Stimulated activated naive CD4-positive, alpha-beta T cell treated with Interleukin-2 at 50 U/mL for 16 hours (primary cell): ENCODE results near the gene KCNIP4.
A peak's percentile ranks its signal among the peaks of the same experiment; 100 is the strongest.
"Not testable (repeated sequence)": the region's sequence is repeated elsewhere in the genome, so short reads cannot be mapped to it uniquely, and the experiment has no call there.

Source experiments
- DNase-seq: peaks from one replicate; lab custom pipeline; 2025; lab: John Stamatoyannopoulos, UW

Gene KCNIP4

DNA sequence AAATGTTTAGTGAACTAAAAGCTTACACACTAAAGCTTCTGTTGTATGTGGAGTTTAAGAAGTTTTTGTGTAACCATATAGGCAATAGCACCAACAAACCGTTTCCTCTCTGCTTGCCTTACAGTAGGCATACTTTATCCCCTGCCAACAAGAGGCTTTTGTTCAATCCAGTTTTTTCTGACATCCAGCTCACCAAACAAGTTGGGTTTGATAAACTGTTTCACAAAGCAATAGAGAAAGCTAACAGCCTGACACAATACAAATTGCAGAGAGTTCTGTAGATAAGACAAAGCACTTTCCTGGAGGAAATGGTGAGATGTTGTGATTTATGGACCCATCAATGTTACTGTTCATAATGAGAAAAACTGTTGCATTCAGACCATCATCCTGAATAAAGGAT lies 1194.5 kb downstream of the KCNIP4 start:
- no peak for DNase-seq

- no peak for DNase-seq
Observed at GRCh38 chr4:20752641-20753040, 1195.9 kb downstream of the KCNIP4 start.

DNA sequence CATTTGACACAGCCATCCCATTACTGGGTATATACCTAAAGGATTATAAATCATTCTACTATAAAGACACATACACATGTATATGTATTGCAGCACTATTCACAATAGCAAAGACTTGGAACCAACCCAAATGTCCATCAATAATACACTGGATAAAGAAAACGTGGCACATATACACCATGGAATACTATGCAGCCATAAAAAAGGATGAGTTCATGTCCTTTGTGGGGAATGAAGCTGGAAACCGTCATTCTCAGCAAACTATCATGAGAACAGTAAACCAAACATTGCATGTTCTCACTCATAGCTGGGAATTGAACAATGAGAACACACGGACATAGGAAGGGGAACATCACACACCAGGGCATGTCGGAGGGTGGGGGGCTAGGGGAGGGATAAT lies 1202.6 kb downstream of the KCNIP4 start:
- DNase-seq = not testable (repeated sequence)

GRCh38 chr4:20735931-20736330 lies 1212.6 kb downstream of the KCNIP4 start:
- no peak for DNase-seq

- no peak for DNase-seq
Observed at GRCh38 chr4:20724915-20725314, 1223.7 kb downstream of the KCNIP4 start.

- no peak for DNase-seq
Observed at GRCh38 chr4:20723463-20723862, 1225.1 kb downstream of the KCNIP4 start.

GRCh38 chr4:20723019-20723418 lies 1225.6 kb downstream of the KCNIP4 start:
- DNase-seq = no peak

- DNase-seq = no peak
Observed at GRCh38 chr4:20711335-20711734, 1237.2 kb downstream of the KCNIP4 start.

- DNase-seq = peak; percentile 93
Observed at GRCh38 chr4:20700007-20700761, 1248.4 kb downstream of the KCNIP4 start, which contains the start of gene PACRGL. TSS of gene PACRGL (plus strand) at chr4:20700458. CDS start at chr4:20704482, 4,024 bp downstream.

- DNase-seq = no peak
Observed at GRCh38 chr4:20698820-20699219, 1249.8 kb downstream of the KCNIP4 start.

- DNase-seq = no peak
Observed at GRCh38 chr4:20698382-20698781, 1250.2 kb downstream of the KCNIP4 start.

- no peak for DNase-seq
Observed at GRCh38 chr4:20696815-20697214, 1251.8 kb downstream of the KCNIP4 start.

GRCh38 chr4:20687864-20688263 lies 1260.7 kb downstream of the KCNIP4 start:
- DNase-seq = no peak

GRCh38 chr4:20684852-20685763 lies 1263.5 kb downstream of the KCNIP4 start:
- no peak for DNase-seq

DNA sequence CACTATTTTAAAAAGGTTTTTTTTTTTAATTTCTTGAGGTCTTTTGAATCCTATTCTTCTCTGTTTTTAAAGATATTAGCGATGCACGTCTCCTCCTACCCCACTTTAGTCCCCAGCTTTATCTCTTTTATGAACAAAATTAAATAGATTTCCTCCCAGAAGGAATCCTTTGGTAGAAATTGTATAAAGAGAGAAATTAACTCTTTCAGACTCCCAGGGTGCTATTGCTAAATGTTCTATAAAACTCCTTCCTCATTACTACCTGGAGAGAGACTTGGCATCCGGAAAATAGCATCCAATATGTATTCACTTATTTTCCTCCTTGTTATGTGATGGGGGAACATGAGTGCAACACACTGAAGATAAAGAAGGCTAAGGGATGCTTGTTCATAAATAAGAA lies 1264.8 kb downstream of the KCNIP4 start:
- no peak for DNase-seq

DNA sequence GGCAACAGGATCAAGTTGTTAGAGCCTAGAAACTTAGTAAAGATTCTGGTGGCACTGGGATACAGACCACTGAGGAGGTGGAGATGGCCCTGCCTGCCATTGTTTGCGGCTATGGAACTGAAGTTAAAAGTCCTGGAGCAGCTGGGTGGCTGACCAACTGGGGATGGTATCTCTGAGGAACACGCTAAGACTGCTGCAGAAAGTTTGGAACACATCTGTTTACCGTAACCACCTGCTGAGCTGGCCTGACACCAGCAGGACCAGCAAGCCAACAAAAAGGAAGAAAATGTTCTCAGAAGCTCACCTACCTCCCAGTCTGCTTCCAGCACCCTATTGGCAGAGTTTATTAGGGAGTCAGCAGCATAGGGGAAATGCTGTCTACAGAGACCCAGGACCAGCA lies 1265.7 kb downstream of the KCNIP4 start:
- no peak for DNase-seq

- DNase-seq = no peak
Observed at GRCh38 chr4:20681271-20681670, 1267.3 kb downstream of the KCNIP4 start.

- DNase-seq = no peak
Observed at GRCh38 chr4:20680736-20681135, 1267.8 kb downstream of the KCNIP4 start.

DNA sequence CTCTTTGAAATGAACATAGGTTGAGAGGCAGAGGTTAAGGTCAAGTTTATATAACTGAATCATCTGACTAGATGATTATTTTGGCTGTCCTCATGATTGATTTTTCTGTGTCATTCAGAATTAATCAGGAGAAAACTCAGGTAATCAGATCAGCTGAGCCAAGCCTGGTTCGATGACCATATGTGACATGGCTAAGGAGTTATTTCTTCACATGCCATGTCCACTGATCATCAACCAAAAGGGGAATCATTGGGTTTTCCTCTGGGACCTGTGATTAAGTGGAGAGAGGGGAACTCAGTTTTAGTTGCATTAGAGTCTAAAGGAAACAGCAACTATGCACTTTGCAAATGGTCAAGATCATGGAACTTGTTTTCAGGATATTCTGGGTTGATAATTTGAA lies 1268.6 kb downstream of the KCNIP4 start:
- DNase-seq = no peak
